ENCODE measurements around the gene NR5A1.

DNA sequence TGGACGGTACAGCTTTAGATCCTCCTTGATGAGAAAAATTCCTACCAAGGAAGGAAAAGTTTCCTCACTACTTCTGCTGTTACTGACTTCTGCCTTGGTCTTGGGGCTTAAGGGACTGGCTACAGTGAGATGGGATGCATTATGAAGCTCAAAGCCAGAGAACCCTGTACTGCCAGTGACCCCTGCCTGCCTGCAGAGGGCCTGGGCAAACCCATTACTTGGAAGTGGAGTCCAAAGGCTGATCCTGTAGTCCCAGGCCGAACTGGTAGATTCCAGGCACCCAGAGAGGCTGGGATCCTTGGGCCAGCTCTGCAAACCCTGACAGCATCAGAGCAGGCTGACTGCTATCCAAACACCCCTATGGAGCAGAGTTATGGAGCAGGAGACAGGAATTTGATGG lies 25.7 kb upstream of the NR5A1 start:
- TF ChIP-seq POLR2A (IDR thresholded peaks at IDR 0.05; ENCODE audit: low read length) = no peak
- no peak for TF ChIP-seq GATA1 (IDR thresholded peaks at IDR 0.05; ENCODE audit: low read depth, low read length)

Data from erythroblast (primary cell).